ENCODE results near the gene ARHGAP26.

DNA sequence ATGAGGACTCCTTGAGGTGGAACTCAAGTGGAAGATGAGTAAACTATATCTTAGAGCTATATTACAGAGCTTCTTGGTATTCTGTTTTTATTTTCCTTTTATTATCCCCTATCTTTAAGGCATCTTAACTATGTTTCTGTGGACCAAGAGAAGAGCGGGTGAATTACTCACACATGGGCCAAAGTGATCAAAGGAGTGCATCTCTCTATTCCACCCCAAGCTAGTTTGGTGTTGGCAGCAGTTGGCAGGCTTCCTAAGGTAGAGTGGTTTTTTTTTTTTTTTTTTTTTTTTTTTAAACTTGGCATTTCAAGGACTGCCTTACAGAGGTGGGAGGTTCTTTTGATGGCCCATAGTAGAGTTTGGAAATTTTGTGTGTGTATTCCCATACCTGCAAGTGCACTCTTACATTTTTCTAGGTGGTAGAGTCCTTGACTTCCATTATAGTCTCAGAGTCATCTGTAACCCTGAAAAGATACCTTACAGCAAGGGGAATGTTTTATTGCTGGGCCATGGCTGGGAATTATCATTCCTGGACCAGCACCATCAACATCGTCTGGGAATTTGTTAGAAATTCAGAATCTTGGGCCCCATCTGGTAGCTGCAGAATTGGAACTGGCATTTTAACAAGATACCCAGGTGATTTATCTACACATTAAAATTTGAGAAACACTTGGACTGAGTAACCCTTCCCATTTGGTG, 51.0 kb downstream of the ARHGAP26 start:
- TF ChIP-seq, protein P1, sequence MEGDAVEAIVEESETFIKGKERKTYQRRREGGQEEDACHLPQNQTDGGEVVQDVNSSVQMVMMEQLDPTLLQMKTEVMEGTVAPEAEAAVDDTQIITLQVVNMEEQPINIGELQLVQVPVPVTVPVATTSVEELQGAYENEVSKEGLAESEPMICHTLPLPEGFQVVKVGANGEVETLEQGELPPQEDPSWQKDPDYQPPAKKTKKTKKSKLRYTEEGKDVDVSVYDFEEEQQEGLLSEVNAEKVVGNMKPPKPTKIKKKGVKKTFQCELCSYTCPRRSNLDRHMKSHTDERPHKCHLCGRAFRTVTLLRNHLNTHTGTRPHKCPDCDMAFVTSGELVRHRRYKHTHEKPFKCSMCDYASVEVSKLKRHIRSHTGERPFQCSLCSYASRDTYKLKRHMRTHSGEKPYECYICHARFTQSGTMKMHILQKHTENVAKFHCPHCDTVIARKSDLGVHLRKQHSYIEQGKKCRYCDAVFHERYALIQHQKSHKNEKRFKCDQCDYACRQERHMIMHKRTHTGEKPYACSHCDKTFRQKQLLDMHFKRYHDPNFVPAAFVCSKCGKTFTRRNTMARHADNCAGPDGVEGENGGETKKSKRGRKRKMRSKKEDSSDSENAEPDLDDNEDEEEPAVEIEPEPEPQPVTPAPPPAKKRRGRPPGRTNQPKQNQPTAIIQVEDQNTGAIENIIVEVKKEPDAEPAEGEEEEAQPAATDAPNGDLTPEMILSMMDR (IDR thresholded peaks at IDR 0.05): no peak
- no peak for TF ChIP-seq POLR2A (IDR thresholded peaks at IDR 0.05)
